ENCODE data around the gene GPR55. TPM values are rescaled to one million over a fixed set of nuclear protein-coding genes. Genes with fewer than 3 reads are reported as not detected.

GPR55 gene
- total and polyA plus RNA-seq, 4 experiments from 2014 or later, result 2.4 to 8.3 (median 8.1) TPM; not detected in 1

DNA sequence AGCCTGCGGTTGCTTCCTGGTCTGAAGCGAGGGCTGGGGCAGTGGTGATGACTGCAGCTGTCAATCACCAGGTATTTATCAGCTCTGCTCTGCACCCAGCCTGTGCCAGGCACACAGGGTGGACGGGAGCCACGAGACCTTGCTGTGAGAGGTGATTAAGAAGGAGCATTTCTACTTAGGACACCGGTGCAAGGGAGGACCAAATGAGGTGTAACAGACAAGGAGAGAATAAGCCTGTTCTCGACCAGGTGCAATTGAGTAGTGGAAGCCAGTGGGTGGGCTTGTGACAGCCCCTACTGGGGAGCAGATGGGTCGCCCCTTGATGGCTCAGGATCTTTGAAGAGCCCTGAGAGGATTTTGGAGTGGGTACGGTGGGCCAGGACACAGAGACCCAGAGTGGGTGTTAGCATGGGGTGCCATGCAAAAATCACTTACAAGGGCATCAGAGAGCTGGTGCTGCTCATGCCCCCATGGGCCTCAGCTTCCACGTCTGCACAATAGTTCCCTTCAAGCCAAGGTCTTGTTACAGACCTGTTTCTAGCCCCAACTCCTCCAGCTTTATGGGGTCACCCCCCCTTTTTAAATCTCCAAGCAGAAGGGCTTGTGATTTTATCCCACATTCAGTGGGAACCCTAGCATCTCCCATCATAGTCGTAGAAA lies 24.6 kb downstream of the GPR55 start:
- CTCF ChIA-PET (ENCODE audit: partially characterized antibody), result interaction anchor here (1.0 to 13.7 kb wide), 6 partner anchors 12 to 838 kb away, joined by 3 to 256 read pairs (median 5); partner anchors contain the start of gene GPR55
- Mint-ChIP-seq H3K27me3 (peaks cover 8 to 10% of the 10 kb centered on the region in 2 donors), H3K9me3 (no peaks in the 10 kb centered on the region), H3K4me3 (no peak overlapping the region), H3K4me1 (peaks cover 3 to 13% (median 8%) of the 10 kb centered on the region in 4 donors), H3K36me3 (no peaks in the 10 kb centered on the region), H3K27ac (no peak overlapping the region)
- Histone ChIP-seq H3K36me3 (ENCODE audit: insufficient read depth, low read length) (no peaks in the 10 kb centered on the region), H3K4me3 (ENCODE audit: low read length in 2 of 2) (no peak overlapping the region), H3K27me3 (ENCODE audit: insufficient read depth, low read length) (no peaks in the 10 kb centered on the region), H3K4me1 (ENCODE audit: insufficient read depth, low read length) (peaks cover 8% of the 10 kb centered on the region), H3K9me3 (ENCODE audit: control insufficient read depth in 1 of 2, low read length in 2 of 2) (no peaks in the 10 kb centered on the region), H3K27ac (ENCODE audit: low read depth, low read length) (no peak overlapping the region)
- POLR2A ChIA-PET (ENCODE audit: partially characterized antibody), result no interaction called here
- intact Hi-C loops (cut with micrococcal nuclease), result loop anchor here (10.0 kb wide), 1 partner anchor 154 kb away; the partner anchor contains the start of gene PSMD1
- DNase-seq, result no peak

DNA sequence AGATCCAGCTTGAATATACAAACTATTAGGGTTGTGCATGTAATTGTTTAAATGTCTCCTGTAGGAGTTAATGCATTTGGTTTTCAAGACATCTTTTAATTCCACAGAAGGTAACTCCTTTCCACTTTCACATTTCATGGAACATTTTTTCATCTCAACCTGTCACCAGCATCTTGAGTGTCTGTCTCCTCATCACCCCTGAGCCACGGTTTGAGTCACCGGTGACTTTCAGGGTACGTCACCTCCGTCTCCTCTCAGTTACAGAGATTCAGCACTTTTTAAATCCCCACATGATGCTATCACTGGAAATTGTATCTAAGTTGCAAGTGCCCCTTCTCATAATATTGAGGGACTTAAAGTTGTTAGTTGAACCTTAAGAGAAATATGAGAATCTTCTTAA lies 25.3 kb downstream of the GPR55 start:
- Histone ChIP-seq H3K36me3 (ENCODE audit: insufficient read depth, low read length) (no peaks in the 10 kb centered on the region), H3K27ac (ENCODE audit: low read depth, low read length) (no peak overlapping the region), H3K27me3 (ENCODE audit: insufficient read depth, low read length) (no peaks in the 10 kb centered on the region), H3K9me3 (ENCODE audit: control insufficient read depth in 1 of 2, low read length in 2 of 2) (no peaks in the 10 kb centered on the region), H3K4me3 (ENCODE audit: low read length in 2 of 2) (no peak overlapping the region), H3K4me1 (ENCODE audit: insufficient read depth, low read length) (peaks cover 2% of the 10 kb centered on the region)
- intact Hi-C loops (cut with micrococcal nuclease), result loop anchor here (10.0 kb wide), 1 partner anchor 155 kb away; the partner anchor contains the start of gene PSMD1
- POLR2A ChIA-PET (ENCODE audit: partially characterized antibody), result no interaction called here
- DNase-seq, result no peak
- Mint-ChIP-seq H3K36me3 (no peaks in the 10 kb centered on the region), H3K4me3 (no peak overlapping the region), H3K9me3 (no peaks in the 10 kb centered on the region), H3K27ac (no peak overlapping the region), H3K4me1 (peaks cover under 1 to 6% (median 3%) of the 10 kb centered on the region in 4 donors), H3K27me3 (peaks cover 8 to 10% of the 10 kb centered on the region in 2 donors)
- CTCF ChIA-PET (ENCODE audit: partially characterized antibody), result interaction anchor here (1.0 to 13.7 kb wide), 4 partner anchors 25 to 153 kb away, joined by 3 to 256 read pairs (median 10); partner anchors contain the start of gene GPR55

DNA sequence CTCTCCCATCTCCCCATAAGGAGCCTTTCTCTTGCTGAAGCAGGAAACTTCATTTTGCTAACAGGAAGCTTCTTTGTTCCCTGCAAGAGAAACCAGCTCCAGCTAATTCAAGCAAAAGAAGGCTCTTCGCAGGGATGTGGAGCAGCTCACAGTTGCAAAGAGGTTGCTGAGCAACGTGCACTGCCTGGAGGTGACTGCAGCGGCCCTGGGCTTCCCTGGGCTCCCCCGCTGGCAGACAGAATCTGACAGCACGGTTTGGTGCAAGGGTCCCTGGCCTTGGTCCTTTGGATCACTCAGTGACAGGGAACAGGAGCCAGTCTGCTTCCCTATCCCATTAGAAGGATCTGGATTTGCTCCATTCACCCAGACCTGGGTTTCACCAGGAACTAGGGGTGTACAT lies 25.8 kb downstream of the GPR55 start:
- intact Hi-C loops (cut with micrococcal nuclease), result no loop called here
- Histone ChIP-seq H3K36me3 (ENCODE audit: insufficient read depth, low read length) (no peaks in the 10 kb centered on the region), H3K9me3 (ENCODE audit: control insufficient read depth in 1 of 2, low read length in 2 of 2) (no peaks in the 10 kb centered on the region), H3K4me1 (ENCODE audit: insufficient read depth, low read length) (peaks cover 5% of the 10 kb centered on the region), H3K27ac (ENCODE audit: low read depth, low read length) (no peak overlapping the region), H3K4me3 (ENCODE audit: low read length in 2 of 2) (no peak overlapping the region), H3K27me3 (ENCODE audit: insufficient read depth, low read length) (no peaks in the 10 kb centered on the region)
- Mint-ChIP-seq H3K4me1 (peaks cover 3 to 7% (median 4%) of the 10 kb centered on the region in 4 donors), H3K27me3 (peaks cover 10% of the 10 kb centered on the region in 2 donors), H3K4me3 (no peak overlapping the region), H3K9me3 (no peaks in the 10 kb centered on the region), H3K27ac (peak overlapping the region in 1 of 7 donors; percentile 53), H3K36me3 (no peaks in the 10 kb centered on the region)
- ChIA-PET POLR2A (ENCODE audit: partially characterized antibody) (no interaction called here), CTCF (ENCODE audit: partially characterized antibody) (interaction anchor here (1.0 to 13.7 kb wide), 3 partner anchors 51 to 153 kb away, joined by 3 to 256 read pairs (median 4); no protein-coding TSS in a partner anchor)
- DNase-seq, result no peak

DNA sequence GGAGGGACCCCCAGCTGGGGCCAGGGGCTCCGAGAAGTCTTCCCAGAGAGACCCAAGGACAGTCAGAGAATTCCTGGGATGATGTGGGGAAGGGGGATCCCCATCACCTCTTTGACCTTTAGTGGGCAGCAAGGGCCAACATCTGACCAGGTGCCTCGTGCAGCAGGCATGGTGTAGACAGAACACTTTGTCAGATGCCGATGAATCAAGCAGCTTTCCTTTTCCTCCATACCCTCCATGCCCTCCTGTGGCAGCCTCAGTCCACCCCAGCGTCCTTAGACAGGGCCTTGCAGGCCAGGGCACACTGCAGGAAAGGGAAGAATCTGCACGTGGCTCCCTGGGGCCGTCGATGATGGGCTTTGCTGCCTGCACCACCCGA lies 26.3 kb downstream of the GPR55 start:
- H3K4me3 Mint-ChIP-seq, result no peak overlapping the region
- POLR2A ChIA-PET (ENCODE audit: partially characterized antibody), result no interaction called here
- no peaks in the 10 kb centered on the region for H3K36me3 Mint-ChIP-seq
- Histone ChIP-seq H3K4me3 (ENCODE audit: low read length in 2 of 2) (no peak overlapping the region), H3K4me1 (ENCODE audit: insufficient read depth, low read length) (peaks cover 7% of the 10 kb centered on the region), H3K9me3 (ENCODE audit: control insufficient read depth in 1 of 2, low read length in 2 of 2) (no peaks in the 10 kb centered on the region), H3K27ac (ENCODE audit: low read depth, low read length) (no peak overlapping the region), H3K36me3 (ENCODE audit: insufficient read depth, low read length) (no peaks in the 10 kb centered on the region), H3K27me3 (ENCODE audit: insufficient read depth, low read length) (no peaks in the 10 kb centered on the region)
- H3K27ac Mint-ChIP-seq, result no peak overlapping the region
- CTCF ChIA-PET (ENCODE audit: partially characterized antibody), result interaction anchor here (0.8 to 13.7 kb wide), 5 partner anchors 50 to 154 kb away, joined by 3 to 256 read pairs (median 3); no protein-coding TSS in a partner anchor
- no peak for DNase-seq
- H3K9me3 Mint-ChIP-seq, result no peaks in the 10 kb centered on the region
- intact Hi-C loops (cut with micrococcal nuclease), result no loop called here
- H3K27me3 Mint-ChIP-seq, result peaks cover 10% of the 10 kb centered on the region in 2 donors
- peaks cover 4 to 5% (median 4%) of the 10 kb centered on the region in 4 donors for H3K4me1 Mint-ChIP-seq

DNA sequence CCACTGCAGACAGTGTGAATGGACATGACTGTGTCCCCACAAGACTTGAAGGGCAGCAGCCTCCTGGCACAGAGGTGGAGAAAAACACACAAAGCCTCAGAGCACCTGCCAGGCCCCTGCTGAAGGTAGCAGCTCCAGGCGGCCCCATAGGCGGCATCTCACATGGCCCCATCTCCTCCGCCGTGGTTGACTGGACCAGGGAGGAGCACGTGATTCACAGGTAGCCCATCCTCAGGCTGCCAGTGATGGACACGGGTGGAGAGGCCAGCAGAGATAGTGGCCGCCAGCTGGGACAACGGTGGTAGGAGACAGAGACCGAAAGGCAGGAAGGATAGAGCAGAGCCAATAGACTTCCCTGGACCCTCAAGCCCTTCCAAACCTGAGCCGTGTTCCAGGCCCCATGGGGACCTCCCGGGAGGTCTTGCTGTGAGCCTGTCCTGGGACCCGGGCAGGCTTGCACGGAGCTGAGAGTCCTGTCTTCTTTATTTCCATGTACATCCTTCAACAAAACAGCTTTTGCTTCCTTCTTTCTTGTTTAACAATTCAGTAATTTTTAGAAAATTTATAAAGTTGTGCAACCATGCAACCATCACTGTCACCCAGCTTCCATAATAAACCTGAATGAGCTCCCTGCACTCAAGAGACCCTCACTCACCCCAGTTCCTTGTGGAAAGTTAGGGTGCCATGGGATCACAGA lies 26.9 kb downstream of the GPR55 start:
- no peak overlapping the region for H3K4me3 Mint-ChIP-seq
- intact Hi-C loops (cut with micrococcal nuclease), result no loop called here
- Histone ChIP-seq H3K27me3 (ENCODE audit: insufficient read depth, low read length) (no peaks in the 10 kb centered on the region), H3K27ac (ENCODE audit: low read depth, low read length) (no peak overlapping the region), H3K9me3 (ENCODE audit: control insufficient read depth in 1 of 2, low read length in 2 of 2) (no peaks in the 10 kb centered on the region), H3K36me3 (ENCODE audit: insufficient read depth, low read length) (no peaks in the 10 kb centered on the region), H3K4me1 (ENCODE audit: insufficient read depth, low read length) (peaks cover 7% of the 10 kb centered on the region), H3K4me3 (ENCODE audit: low read length in 2 of 2) (no peak overlapping the region)
- peaks cover 3 to 5% (median 4%) of the 10 kb centered on the region in 4 donors for H3K4me1 Mint-ChIP-seq
- no peaks in the 10 kb centered on the region for H3K36me3 Mint-ChIP-seq
- H3K27me3 Mint-ChIP-seq, result peaks cover 10% of the 10 kb centered on the region in 2 donors
- no peaks in the 10 kb centered on the region for H3K9me3 Mint-ChIP-seq
- CTCF ChIA-PET (ENCODE audit: partially characterized antibody), result interaction anchor here (0.8 to 13.7 kb wide), 4 partner anchors 50 to 95 kb away, joined by 3 to 256 read pairs (median 4); no protein-coding TSS in a partner anchor
- POLR2A ChIA-PET (ENCODE audit: partially characterized antibody), result no interaction called here
- DNase-seq, result no peak
- no peak overlapping the region for H3K27ac Mint-ChIP-seq

DNA sequence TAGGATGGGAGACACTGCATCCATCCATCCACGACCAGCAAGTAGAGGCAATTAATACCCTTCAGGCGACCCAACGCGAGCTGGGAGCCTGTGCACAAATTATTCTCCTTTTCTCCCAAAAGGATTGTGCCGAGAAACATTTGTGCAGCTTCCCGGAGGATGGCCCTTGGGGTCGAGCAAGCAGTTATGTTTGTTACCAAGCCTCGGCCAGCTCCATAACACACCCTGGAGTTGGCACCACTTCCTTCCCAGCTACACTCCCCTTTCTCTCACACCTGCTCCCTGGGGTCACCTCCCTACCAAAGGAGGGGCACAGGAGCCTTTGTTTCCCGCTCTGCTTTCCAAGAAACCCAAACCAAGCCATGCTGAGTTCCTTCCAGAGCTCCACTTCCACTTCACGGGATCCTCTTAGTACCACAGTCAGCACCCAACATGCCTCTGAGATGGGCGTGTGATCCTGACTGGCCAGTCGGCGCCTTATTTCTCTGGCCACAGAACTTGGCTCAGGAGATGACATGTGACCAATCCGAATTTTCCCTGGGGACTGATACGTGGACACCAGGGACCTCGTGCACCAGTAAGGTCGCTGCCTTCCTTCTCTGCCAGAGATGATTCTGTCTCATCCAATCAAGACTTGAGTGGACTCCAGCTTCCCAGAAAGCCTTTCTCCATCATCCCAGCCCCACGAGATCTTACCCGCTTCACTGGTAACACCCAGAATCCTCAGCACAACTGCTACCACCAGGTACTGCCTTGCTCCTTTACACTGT lies 28.5 kb downstream of the GPR55 start:
- DNase-seq, result no peak
- Mint-ChIP-seq H3K27me3 (peaks cover 17 to 18% of the 10 kb centered on the region in 2 donors), H3K4me1 (peaks cover 3 to 5% (median 4%) of the 10 kb centered on the region in 4 donors), H3K36me3 (no peaks in the 10 kb centered on the region), H3K4me3 (no peak overlapping the region), H3K9me3 (peaks cover 0 to 4% (median 0%) of the 10 kb centered on the region in 8 donors), H3K27ac (no peak overlapping the region)
- ChIA-PET POLR2A (ENCODE audit: partially characterized antibody) (interaction anchor here (0.8 to 1.2 kb wide), 2 partner anchors 89 to 90 kb away, joined by 3 read pairs; no protein-coding TSS in a partner anchor), CTCF (ENCODE audit: partially characterized antibody) (interaction anchor here (0.7 to 13.7 kb wide), 3 partner anchors 48 to 156 kb away, joined by 3 to 256 read pairs (median 7); no protein-coding TSS in a partner anchor)
- Histone ChIP-seq H3K9me3 (ENCODE audit: control insufficient read depth in 1 of 2, low read length in 2 of 2) (no peaks in the 10 kb centered on the region), H3K4me1 (ENCODE audit: insufficient read depth, low read length) (peaks cover 7% of the 10 kb centered on the region), H3K36me3 (ENCODE audit: insufficient read depth, low read length) (no peaks in the 10 kb centered on the region), H3K27ac (ENCODE audit: low read depth, low read length) (no peak overlapping the region), H3K27me3 (ENCODE audit: insufficient read depth, low read length) (no peaks in the 10 kb centered on the region), H3K4me3 (ENCODE audit: low read length in 2 of 2) (no peak overlapping the region)
- intact Hi-C loops (cut with micrococcal nuclease), result no loop called here

All from CD4-positive, alpha-beta memory T cell (primary cell).